Measurements from ENCODE around the gene OGN.

The OGN gene

DNA sequence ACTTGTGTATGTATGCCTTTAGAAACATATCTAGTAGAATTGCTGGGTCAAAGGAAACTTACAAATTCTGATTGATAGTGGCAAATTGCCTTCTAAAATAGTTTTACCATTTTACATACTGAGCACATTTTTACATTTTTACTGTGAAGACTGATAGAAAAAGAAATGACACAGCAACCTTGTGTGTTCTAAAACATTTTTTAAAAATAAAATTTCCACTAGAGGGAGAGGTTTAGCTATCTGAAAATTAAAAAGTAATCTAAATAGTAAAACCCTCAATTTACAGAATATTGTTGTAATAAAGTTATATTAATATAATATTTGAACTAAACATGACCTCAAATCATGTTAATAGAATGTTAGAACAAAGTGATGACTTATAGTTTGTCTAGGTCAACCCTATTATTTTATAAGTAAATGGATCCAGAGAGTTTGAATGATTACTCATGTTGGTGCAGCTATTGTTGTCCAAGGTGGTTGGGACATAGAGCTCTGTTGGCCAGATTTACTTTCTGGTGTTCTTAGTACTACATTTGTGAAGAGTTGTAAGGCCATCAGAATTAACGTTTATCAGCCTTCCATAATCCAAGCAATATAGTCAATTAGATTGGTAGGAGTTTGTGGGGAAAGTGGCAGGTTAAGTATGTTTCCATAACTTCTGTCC is 61.4 kb downstream of the OGN start:
- DNase-seq: no peak

DNA sequence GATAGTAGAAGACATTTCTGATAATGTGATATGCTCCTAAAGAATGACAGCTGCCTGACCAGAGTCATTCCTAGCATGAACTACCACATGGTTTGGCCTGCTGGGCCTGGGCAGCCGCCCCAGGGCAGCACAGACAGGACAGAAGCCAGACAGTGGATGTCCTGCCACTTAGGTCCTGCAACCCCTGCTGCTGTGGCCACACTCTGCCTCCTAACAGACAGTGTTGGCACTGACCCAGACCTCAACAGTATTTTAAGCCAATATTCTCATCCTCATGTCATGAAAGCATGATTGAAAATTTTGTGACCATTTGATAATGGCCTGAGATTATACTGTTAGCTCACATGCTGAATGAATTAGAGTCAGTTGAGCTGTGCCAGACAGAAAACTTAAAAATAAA is 62.8 kb downstream of the OGN start:
- DNase-seq: no peak

DNA sequence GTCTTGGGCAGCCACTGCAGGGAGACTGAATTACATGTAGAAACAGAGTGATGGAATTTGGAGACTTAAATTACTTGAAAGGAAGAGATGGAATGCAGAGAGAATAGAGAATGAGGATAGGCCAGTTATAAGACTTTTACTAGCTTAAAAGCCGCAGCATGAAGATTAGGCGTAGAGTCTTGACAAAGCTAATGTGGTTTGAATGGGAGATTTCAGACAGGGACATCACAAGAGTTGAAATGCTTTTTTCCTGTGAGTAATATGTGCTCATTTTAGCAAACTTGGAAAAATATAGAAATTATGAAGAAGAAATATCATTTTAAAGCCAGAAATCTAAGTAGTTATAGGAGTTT is 71.1 kb downstream of the OGN start:
- DNase-seq: no peak

Data from T-helper 1 cell (primary cell).